Activated CD4-positive, alpha-beta T cell treated with anti-CD3 and anti-CD28 coated beads, Interleukin-2, Interleukin-6, amounts not matched to agents 100 ng/mL and 50 ng/mL, durations not matched to agents 16 hours and 8 hours (primary cell): ENCODE results near the gene SEMA5A.
"Not testable (repeated sequence)": the region's sequence is repeated elsewhere in the genome, so short reads cannot be mapped to it uniquely, and the experiment has no call there.

Source experiments
- DNase-seq: peaks from one replicate; pipeline ENCODE4 v3.0.0-alpha.2; 2020

SEMA5A gene

DNA sequence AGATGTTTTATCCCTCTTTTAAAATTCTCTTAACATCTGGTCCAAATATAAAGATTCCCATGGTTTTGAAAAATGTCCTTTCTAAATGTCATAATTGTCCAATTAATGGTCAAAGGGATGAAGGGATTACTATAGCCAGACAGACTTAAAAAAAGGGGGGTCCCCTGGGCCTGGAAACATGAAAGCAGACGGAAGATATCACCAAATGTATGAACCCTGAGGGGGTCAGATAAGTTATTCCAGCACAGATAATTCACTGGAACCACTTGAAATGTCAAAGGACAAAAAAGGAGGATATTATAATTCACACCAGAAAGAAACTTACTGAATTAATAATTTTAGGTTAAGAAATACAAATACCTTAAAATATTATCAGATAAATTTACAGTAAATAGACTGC, 155.8 kb downstream of the SEMA5A start:
- no peak for DNase-seq

DNA sequence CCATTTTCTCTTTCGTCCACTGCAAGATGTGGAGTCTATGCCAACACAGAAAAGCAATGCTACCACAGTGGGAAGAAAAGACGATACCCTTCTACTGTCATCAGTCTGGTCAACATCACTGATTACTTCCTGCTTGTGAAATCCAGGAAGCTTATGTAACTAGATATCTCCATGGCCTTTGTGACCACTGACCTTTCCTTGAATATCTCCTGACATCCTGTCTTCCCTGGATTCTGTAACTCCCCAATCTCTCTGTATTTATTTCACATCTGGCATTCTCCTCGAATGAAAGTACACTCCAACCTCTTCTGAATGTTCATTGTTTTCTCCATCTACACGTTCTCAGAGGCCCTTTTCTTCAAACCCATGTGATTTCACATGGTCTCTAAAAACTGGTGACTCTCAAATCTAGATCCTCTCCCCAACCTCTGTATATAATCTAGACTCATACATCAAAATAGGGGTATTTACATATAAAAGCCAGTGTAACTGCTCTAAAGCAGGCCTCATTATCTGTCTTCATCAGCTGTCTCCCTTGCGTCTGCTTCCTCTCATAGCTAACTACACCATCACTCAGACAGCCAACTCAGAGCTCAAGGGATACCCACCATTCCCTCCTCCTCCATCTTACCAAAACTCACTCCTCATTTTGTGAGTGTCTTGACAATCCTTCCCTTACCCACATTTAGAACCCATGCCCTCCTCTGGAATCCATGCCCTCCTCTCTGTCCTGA, 156.8 kb downstream of the SEMA5A start:
- DNase-seq = no peak

DNA sequence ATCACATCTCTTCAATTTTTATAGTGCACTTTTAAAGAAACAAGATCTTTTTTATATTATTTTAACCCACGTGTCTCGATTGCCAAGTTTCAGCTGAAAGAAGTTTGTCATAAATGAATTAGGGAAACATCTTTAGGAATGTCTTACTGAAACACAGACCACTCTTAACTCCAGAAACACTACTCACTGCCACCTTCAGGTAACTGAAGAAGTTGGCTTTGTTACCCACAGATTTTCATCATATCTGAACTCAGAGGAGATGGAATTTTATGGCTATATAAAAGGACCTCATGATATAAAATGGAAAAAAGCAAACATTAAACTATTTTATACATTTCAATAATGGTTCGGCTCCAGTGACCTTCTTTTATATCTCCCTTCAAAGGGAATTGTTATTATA, 158.0 kb downstream of the SEMA5A start:
- DNase-seq = no peak

DNA sequence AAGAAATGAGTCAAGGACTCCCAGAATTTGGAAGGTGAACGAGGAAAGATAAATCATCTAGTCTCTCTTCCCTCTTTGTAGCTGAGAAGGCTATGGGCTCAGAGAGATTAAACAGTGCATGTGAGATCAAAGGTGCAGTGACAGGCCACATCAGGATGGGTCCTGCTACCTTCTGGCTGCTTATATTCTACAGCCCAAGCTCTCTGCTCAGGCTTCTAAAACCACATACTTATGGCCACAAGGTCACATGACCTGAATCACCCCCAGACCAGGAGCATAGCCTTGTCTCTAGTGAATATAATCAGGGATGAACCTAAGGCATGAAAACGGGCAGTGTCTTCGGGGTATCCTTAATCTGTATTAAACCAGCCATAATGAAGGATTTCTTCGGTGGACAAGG, 158.9 kb downstream of the SEMA5A start:
- no peak for DNase-seq

DNA sequence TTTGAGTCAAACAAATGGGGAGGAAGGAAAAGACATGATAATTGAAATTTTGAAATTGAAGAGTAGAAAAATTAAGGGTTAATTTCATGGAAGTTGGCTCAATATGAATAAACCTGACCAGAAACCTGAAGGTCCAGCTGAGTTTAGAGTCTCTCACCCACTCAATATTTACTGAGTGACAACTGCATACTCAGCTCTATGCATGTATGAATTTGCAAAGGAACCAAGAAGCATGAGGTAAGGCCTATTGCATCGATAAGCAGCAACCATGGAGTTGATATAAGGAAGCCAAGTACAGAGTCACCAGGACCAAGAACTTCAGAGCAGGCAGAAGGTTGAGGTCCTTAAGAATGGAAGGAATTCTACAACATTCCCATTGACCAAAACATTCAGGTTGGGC, 163.4 kb downstream of the SEMA5A start:
- DNase-seq = no peak

GRCh38 chr5:9381464-9381863, 164.4 kb downstream of the SEMA5A start:
- no peak for DNase-seq

GRCh38 chr5:9380109-9380508, 165.8 kb downstream of the SEMA5A start:
- DNase-seq = no peak

GRCh38 chr5:9376363-9377117, 169.3 kb downstream of the SEMA5A start:
- no peak for DNase-seq

- no peak for DNase-seq
Observed at GRCh38 chr5:9375756-9376155, 170.1 kb downstream of the SEMA5A start.

DNA sequence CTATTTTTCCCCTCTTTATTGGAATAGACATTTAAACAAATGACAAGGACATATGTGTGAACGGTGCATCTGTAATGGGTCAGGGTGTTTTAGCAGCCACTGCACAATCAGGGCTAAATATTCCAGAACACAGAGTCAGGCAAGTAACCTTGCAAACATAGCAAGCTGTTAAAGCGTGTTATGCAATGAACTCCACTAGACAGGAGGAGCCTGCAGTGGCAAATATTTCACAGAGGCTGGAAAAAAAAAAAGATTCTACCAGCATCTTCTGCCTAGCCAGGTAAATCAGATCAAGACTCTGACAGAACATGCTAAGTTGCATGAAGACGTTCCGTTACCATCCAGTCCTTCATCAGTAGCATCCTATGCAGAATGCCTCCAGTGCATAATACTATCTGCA, 171.8 kb downstream of the SEMA5A start:
- DNase-seq = no peak

GRCh38 chr5:9373571-9373970, 172.3 kb downstream of the SEMA5A start:
- DNase-seq = no peak

GRCh38 chr5:9370256-9370655, 175.6 kb downstream of the SEMA5A start:
- no peak for DNase-seq

- DNase-seq = no peak
Observed at GRCh38 chr5:9365512-9365911, 180.4 kb downstream of the SEMA5A start.

DNA sequence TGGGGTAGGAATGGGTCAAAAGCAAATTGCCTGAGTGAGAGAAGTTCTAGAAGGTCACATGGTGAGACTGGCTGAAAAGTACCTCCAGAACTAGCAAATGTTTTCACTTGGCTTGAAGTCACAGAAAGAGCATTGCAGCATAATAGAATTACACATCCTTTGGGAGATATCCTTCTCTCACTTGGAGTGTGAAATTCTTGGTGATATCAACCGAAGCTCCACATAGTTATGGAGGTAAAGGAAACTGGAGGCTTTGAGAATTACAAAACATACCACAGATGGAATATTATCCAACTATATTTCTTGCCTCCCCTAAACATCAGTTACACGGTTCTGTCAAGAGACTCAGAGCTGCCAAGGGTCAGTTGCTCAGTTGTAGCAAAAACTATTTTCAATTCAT, 182.4 kb downstream of the SEMA5A start:
- no peak for DNase-seq

- peak; percentile 17 for DNase-seq
Observed at GRCh38 chr5:9363026-9363425, 182.8 kb downstream of the SEMA5A start.

DNA sequence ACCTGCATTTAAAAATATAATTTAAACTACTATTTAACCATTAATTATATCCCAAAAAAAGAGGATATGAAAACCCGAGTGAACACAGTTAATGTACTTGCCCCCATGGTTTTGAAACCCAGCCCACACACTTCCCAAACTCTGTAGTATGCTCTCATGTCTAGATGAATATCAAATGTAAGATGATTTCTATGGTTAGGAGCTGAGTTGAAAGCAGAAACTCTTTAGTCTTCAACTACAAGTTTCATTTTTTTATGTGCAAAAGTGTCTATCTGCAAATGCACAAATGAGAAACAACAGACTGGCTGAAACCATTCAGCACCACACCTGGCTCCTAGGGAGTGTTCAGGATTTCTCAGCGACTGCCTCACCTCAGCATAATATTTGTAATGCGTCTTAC, 183.3 kb downstream of the SEMA5A start:
- DNase-seq = peak; percentile 2

- peak; percentile 61 for DNase-seq
Observed at GRCh38 chr5:9361835-9362234, 184.0 kb downstream of the SEMA5A start.

- no peak for DNase-seq
Observed at GRCh38 chr5:9358961-9359685, 186.8 kb downstream of the SEMA5A start.

- DNase-seq = no peak
Observed at GRCh38 chr5:9356351-9356825, 189.5 kb downstream of the SEMA5A start.

GRCh38 chr5:9354336-9355081, 191.4 kb downstream of the SEMA5A start:
- no peak for DNase-seq

- not testable (repeated sequence) for DNase-seq
Observed at GRCh38 chr5:9353048-9353447, 192.8 kb downstream of the SEMA5A start.

DNA sequence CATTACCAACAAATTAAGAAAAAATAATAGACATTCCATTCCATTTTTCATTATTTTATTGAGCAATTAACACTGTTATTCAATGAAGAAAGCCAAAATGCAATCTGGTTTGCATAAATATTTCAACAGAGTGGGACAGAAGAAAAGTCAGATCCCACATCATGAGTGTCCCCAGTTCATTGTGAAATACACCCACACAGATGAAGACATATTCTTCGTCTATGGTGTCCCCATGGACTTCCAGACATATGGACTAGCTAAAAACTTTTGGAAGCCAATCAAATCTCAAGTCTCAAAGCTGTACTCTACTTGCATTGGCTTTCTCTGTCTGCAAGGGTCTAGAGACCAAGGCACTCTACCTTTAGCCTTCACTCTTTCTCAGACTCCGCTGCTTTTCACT, 194.3 kb downstream of the SEMA5A start:
- no peak for DNase-seq

DNA sequence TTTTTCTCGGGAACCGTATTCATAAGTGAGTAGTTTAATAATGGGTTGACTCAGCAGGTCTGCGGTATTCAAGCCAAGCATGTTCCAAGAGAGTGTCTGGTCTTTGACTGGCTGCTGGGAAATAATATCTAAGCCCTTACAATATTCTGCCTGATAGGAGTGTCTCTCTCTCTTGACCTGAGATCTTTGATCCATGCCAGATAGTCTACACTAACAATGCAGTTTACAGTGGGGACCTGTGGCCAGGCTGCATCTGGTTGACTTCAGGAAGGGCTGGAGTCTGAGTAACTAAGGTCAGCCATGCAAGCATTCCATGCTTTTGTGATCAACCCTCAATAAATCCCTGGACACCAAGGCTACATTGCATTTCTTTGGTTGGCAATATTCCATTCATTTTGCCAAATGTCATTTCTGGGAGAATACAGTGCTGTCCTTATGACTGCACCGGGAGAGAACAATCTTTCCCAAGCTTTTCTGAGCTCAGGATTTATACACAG, 195.5 kb downstream of the SEMA5A start:
- no peak for DNase-seq
